ENCODE data around the gene LAMA4. TPM values are rescaled to one million over a fixed set of nuclear protein-coding genes. Genes with fewer than 3 reads are reported as not detected.

The LAMA4 gene
- total RNA-seq, 1 donor from 2014 or later, result 0.22 TPM

DNA sequence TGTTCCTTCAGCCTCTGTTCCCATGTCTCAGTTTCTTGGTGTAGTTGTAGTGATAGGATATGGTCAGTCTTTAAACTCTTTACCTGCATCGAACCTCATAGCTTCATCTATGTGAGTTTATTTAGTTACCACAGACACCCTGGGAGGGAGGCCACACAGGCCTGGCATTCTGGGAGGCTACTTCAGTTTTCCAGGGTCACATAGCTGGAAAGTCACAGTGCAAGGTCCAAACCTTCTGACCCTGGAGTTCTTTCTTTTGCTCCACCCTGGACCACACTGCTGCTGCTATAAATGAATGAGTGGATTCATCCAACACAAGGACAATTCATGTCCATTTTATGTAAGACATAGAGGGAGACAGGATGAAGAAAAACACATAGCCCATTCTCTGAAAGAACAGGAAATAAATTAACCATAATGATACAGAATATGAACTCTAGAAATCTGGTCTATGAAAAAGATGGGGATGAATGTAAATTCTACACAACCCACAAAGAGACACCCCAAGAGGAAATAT, 60.8 kb downstream of the LAMA4 start:
- Mint-ChIP-seq H3K27ac (ENCODE audit: unreplicated experiment) (no peak overlapping the region), H3K9me3 (ENCODE audit: unreplicated experiment) (no peaks in the 10 kb centered on the region), H3K4me1 (ENCODE audit: low read depth, unreplicated experiment) (no peaks in the 10 kb centered on the region), H3K27me3 (ENCODE audit: unreplicated experiment) (peaks cover 2% of the 10 kb centered on the region), H3K36me3 (ENCODE audit: unreplicated experiment) (no peaks in the 10 kb centered on the region), H3K4me3 (ENCODE audit: unreplicated experiment) (no peak overlapping the region)
- DNase-seq, result no peak
- TF ChIP-seq, protein P1, sequence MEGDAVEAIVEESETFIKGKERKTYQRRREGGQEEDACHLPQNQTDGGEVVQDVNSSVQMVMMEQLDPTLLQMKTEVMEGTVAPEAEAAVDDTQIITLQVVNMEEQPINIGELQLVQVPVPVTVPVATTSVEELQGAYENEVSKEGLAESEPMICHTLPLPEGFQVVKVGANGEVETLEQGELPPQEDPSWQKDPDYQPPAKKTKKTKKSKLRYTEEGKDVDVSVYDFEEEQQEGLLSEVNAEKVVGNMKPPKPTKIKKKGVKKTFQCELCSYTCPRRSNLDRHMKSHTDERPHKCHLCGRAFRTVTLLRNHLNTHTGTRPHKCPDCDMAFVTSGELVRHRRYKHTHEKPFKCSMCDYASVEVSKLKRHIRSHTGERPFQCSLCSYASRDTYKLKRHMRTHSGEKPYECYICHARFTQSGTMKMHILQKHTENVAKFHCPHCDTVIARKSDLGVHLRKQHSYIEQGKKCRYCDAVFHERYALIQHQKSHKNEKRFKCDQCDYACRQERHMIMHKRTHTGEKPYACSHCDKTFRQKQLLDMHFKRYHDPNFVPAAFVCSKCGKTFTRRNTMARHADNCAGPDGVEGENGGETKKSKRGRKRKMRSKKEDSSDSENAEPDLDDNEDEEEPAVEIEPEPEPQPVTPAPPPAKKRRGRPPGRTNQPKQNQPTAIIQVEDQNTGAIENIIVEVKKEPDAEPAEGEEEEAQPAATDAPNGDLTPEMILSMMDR (IDR thresholded peaks at IDR 0.05; ENCODE audit: partially characterized antibody, unreplicated experiment), result no peak

DNA sequence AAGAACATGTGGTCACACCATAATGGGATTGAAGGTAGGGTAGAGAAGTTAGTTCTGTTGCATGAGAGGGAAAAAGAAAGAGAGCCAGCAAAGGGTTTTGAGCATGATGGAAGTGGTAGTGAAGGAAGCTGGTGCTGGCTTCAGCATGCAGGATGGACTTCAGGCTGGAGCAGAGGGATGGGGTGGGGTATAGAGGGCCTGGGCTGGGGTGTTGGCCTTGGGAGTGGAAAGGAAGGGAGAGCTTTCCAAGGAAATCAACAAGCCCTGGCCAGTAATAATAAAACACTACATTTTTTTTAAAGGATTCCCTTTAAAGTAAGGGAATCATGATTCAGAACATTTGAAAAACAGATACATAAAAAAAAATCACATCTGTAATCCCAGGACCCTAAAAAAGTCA, 61.2 kb downstream of the LAMA4 start:
- Mint-ChIP-seq H3K27me3 (ENCODE audit: unreplicated experiment) (peaks cover 2% of the 10 kb centered on the region), H3K36me3 (ENCODE audit: unreplicated experiment) (no peaks in the 10 kb centered on the region), H3K4me3 (ENCODE audit: unreplicated experiment) (no peak overlapping the region), H3K4me1 (ENCODE audit: low read depth, unreplicated experiment) (no peaks in the 10 kb centered on the region), H3K27ac (ENCODE audit: unreplicated experiment) (no peak overlapping the region), H3K9me3 (ENCODE audit: unreplicated experiment) (no peaks in the 10 kb centered on the region)
- TF ChIP-seq, protein P1 (IDR thresholded peaks at IDR 0.05; ENCODE audit: partially characterized antibody, unreplicated experiment), result no peak
- no peak for DNase-seq

DNA sequence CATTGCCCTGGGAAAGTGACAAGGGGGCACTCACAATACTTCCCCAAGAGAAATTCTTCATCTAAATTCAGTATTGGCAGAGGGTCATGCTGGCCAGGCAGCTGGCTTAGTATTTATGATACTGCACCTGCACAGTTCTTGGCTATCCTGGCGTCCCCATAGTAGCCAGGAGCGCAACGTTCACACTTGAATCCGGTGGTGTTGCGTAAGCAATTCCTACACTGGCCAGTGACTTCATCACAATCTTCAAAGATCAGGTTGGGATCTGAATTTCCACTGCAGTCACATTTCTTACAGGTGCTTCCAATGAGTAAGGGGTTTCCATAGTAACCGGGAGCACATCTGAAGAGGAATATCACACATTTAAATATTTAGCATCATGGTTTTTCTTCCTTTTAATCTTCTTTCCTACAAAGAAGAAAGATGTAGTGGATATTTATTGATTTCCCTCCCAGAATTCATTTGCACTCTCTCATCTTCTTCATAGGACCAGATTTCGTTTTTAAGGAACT, 62.8 kb downstream of the LAMA4 start:
- Mint-ChIP-seq H3K4me1 (ENCODE audit: low read depth, unreplicated experiment) (no peaks in the 10 kb centered on the region), H3K36me3 (ENCODE audit: unreplicated experiment) (no peaks in the 10 kb centered on the region), H3K4me3 (ENCODE audit: unreplicated experiment) (no peak overlapping the region), H3K27ac (ENCODE audit: unreplicated experiment) (no peak overlapping the region), H3K27me3 (ENCODE audit: unreplicated experiment) (peaks cover 2% of the 10 kb centered on the region), H3K9me3 (ENCODE audit: unreplicated experiment) (no peaks in the 10 kb centered on the region)
- TF ChIP-seq, protein P1 (IDR thresholded peaks at IDR 0.05; ENCODE audit: partially characterized antibody, unreplicated experiment), result no peak
- DNase-seq, result no peak

DNA sequence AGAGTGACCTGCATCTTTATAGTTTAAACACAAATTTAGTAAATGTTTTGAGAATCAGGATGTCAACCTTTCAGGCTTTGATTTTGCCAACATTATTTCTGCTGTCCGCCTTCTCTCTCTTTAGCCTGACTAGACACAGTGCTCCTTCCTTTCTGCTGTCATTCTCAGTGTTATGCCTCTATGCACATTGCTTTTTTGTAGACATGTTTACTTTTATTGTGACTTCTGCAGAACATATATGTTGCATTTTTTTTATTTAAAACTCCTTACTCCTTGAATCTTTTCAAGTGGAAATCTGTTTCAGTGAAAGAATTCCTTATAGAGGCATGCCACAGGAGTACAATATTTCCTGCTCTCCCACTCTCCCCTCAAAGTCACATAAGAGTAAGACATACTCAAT, 64.2 kb downstream of the LAMA4 start:
- no peak for DNase-seq
- no peaks in the 10 kb centered on the region for H3K27me3 Mint-ChIP-seq (ENCODE audit: unreplicated experiment)
- no peak overlapping the region for H3K27ac Mint-ChIP-seq (ENCODE audit: unreplicated experiment)
- no peaks in the 10 kb centered on the region for H3K4me1 Mint-ChIP-seq (ENCODE audit: low read depth, unreplicated experiment)
- TF ChIP-seq, protein P1 (IDR thresholded peaks at IDR 0.05; ENCODE audit: partially characterized antibody, unreplicated experiment), result no peak
- no peaks in the 10 kb centered on the region for H3K36me3 Mint-ChIP-seq (ENCODE audit: unreplicated experiment)
- H3K9me3 Mint-ChIP-seq (ENCODE audit: unreplicated experiment), result no peaks in the 10 kb centered on the region
- H3K4me3 Mint-ChIP-seq (ENCODE audit: unreplicated experiment), result no peak overlapping the region

DNA sequence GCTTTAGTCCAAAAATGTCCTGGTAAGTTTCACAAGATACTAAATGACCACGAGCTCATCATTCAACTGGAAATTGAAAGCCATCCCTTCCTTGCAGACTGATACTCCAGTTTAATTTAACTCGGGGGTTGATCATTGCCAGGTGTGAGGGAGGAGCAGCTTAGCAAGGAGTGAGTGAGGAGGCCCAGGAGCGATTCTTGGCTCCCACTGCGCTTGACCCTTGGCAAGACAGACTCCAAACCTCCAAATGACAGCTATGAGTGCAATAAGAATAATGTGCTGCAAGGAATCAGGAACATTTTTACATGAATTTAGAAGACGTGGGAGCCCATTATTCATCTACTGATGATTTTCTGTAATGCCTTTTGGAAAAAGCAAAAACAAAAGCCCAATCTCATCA, 64.9 kb downstream of the LAMA4 start:
- Mint-ChIP-seq H3K27ac (ENCODE audit: unreplicated experiment) (no peak overlapping the region), H3K9me3 (ENCODE audit: unreplicated experiment) (no peaks in the 10 kb centered on the region), H3K4me1 (ENCODE audit: low read depth, unreplicated experiment) (no peaks in the 10 kb centered on the region), H3K4me3 (ENCODE audit: unreplicated experiment) (no peak overlapping the region), H3K36me3 (ENCODE audit: unreplicated experiment) (no peaks in the 10 kb centered on the region), H3K27me3 (ENCODE audit: unreplicated experiment) (no peaks in the 10 kb centered on the region)
- TF ChIP-seq, protein P1 (IDR thresholded peaks at IDR 0.05; ENCODE audit: partially characterized antibody, unreplicated experiment), result no peak
- DNase-seq, result no peak
